Measurements from ENCODE around the gene CRYZL1.
A peak's percentile ranks its signal among the peaks of the same experiment; 100 is the strongest.

The CRYZL1 gene

DNA sequence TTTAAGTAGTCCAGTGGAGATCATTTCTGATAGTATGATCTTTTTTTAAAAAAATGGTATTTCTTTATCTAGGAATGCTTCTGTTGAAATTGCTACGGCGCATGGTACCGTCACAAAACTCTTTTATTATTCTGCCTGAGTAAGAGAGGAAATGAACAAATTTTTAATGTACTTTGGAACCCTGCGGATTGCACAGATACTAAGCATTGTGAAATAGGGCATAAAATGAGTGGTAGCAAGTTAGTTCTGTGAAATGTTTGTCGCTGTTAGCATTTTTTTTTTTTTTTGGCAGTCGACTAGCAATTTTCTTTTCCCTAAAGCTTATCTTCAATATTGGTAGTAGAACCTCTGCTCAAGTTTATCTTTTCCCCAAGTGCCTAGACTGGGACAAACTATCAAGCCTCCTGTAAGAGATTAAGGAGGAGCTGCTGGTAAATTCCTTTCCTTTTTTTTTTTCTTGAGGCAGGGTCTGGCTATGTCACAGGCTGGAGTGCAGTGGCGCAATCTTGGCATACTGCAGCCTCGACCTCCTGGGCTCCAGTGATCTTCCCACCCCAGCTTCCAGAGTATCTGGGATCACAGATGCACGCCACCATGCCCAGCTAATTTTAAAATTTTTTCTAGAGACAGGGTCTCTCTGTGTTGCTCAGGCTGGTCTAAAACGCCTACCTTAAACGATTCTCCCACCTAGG lies 3.0 kb upstream of the CRYZL1 start:
- Histone ChIP-seq H3K4me3 (ENCODE audit: low read depth, low read length) (no peak overlapping the region), H3K4me1 (no peaks in the 10 kb centered on the region), H3K9me3 (no peaks in the 10 kb centered on the region), H3K27me3 (no peaks in the 10 kb centered on the region), H3K36me3 (peaks cover 4% of the 10 kb centered on the region; the same call in 1 of the 2 replicates)
- TF ChIP-seq CTCF (IDR thresholded peaks at IDR 0.05; ENCODE audit: low read depth, low read length) = no peak
- DNase-seq = no peak

DNA sequence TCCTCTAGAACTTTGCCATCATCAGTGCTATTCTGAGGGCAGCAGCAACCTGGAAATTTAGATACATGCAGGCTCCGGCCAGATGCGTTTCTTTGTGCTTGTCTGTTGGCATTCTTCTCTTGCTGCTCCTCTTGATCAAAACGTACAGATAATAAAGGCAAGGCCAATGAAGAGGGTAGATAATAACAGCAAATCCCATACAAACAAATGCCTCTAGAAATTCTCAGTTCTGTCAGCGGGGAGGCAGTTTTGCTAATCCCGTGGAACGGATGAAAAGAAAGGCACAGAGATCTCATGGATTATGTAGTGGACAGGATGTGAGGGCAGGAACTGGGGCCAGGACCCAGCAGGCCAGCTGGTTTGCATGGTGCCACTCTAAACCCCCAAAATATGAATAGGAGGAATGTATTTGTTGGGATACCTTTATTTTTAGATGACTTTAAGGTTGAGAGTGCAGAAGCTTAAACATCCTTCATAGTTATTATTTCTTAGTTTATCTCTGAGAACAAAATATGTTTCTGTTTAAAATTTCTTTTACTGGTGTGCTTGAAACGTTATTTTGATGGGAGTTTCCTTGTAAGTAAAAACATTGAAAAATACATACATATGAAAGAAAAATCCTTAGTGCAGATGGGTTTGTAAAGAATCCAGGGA lies 2.2 kb upstream of the CRYZL1 start:
- DNase-seq = no peak
- Histone ChIP-seq H3K9me3 (no peaks in the 10 kb centered on the region), H3K4me1 (no peaks in the 10 kb centered on the region), H3K4me3 (ENCODE audit: low read depth, low read length) (peak overlapping the region; percentile 88), H3K36me3 (peaks cover 4% of the 10 kb centered on the region; the same call in 1 of the 2 replicates), H3K27me3 (no peaks in the 10 kb centered on the region)
- TF ChIP-seq CTCF (IDR thresholded peaks at IDR 0.05; ENCODE audit: low read depth, low read length) = no peak

DNA sequence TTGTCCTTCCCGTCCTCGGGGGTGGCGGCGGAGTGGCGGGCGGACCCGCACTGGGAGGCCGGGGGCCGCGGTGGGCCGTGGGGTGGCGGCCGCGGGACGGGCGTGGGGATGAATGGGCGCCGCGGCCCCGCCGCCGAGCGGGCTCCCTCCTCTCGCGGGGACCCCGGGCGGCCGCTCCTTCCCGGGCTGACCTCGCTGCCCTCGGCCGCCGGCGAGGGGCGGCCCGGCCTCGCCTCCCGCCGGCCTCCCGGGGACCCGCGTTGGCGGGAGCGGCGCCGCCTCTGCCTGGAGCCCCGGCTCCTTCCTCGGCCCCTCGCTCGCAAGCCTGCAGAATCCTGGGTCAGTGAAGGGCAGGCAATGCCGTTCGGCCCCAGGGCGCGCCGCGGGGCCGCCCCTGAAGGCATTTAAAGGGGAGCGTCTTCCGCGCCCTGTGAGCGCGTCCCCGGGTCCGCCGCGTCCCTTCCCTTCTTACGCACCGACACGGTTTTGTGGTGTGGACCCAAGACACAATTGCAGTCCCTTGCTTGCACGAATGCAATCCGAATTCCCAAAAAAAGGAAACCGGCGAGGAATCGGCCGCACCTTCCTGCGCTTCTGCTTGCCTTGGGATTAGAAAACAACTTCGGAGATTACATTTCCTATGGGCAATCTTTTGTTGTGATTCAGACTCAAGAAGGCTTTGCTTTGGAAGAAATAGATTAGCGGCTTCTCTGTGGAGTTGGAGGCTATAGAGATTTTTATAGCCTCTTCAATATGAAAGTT lies 1.5 kb upstream of the CRYZL1 start:
- no peak for TF ChIP-seq CTCF (IDR thresholded peaks at IDR 0.05; ENCODE audit: low read depth, low read length)
- H3K4me3 ChIP-seq (ENCODE audit: low read depth, low read length) = peak overlapping the region; percentile 88

GRCh38 chr21:33642027-33642895 lies 720 bp upstream of the CRYZL1 start, which contains the start of gene ITSN1:
Gene ITSN1 (plus strand): TSS chr21:33642501. CDS start chr21:33718829, 76,328 bp downstream.
- DNase-seq = peak; percentile 100
- Histone ChIP-seq H3K9me3 (no peaks in the 10 kb centered on the region), H3K4me3 (ENCODE audit: low read depth, low read length) (peak within 1 kb of the TSS; percentile 88)

More for the DNA sequence above, 1.5 kb upstream of the CRYZL1 start:
- peak; percentile 33 for DNase-seq
- Histone ChIP-seq H3K27me3 (no peaks in the 10 kb centered on the region), H3K4me1 (no peaks in the 10 kb centered on the region), H3K9me3 (no peaks in the 10 kb centered on the region), H3K36me3 (peaks cover 4% of the 10 kb centered on the region; the same call in 1 of the 2 replicates)

More at GRCh38 chr21:33642027-33642895, 720 bp upstream of the CRYZL1 start, which contains the start of gene ITSN1:
- H3K4me1 ChIP-seq = no peaks in the 10 kb centered on the region
- H3K27me3 ChIP-seq = no peaks in the 10 kb centered on the region
- H3K36me3 ChIP-seq = peaks cover 4% of the 10 kb centered on the region; the same call in 1 of the 2 replicates
- no peak for TF ChIP-seq CTCF (IDR thresholded peaks at IDR 0.05; ENCODE audit: low read depth, low read length)

Measured in BE2C (cell line).